Purkinje cell (primary cell): ENCODE data around the gene OR7D4. TPM values are rescaled to one million over a fixed set of nuclear protein-coding genes. Genes with fewer than 3 reads are reported as not detected.

Experiments
- polyA plus RNA-seq: library from polyadenylated mRNA; unstranded; fragments of >200 nt; fragmentation: Nextera tagmentation; gene quantifications from 2 replicates; pipeline ENCODE4 v1.2.1, GENCODE V29; 2014

OR7D4 gene
- polyA plus RNA-seq: not detected in 2 replicates

GRCh38 chr19:9219489-9219888 lies at the start of gene OR7D4:
Gene OR7D4, minus strand, starts transcription at chr19:9219589. Its CDS starts 4,752 bp downstream, at chr19:9214837.

DNA sequence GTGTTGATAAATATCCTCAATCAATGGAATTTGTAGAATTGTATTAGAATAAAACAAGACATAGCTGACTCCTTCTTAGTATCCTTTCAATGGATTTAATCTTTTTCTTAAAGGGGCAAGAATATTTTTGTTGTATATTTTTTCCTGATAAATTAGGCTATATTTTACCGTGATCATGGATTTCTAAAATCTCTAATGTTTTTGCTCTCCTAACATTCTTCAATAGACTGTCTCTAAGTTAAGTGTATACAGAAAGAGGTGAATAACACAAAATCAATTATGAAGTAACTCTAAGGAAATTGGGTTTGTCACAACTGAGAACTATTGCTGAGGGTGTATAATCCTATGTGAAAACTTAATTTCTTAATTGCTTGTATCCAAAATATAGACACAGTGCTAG lies 31.2 kb upstream of the OR7D4 start, which contains the start of gene OR7E24:
OR7E24 (plus strand) TSS at position 301 of the 400 bp plus-strand sequence. CDS start 114 bp downstream, outside the sequence.

GRCh38 chr19:9178901-9179300 lies 40.5 kb downstream of the OR7D4 start, which contains the start of gene OR7D2:
Gene OR7D2, plus strand, starts transcription at chr19:9178979. Its CDS starts 6,803 bp downstream, at chr19:9185782.

Other genes with a start within 250 kb of the OR7D4 start
- 0.11 and 0.15 TPM in 2 replicates for gene MUC16, start 209.2 kb downstream of the OR7D4 start, polyA plus RNA-seq
- gene OR1M1, start 132.5 kb downstream of the OR7D4 start, polyA plus RNA-seq: not detected in 2 replicates
- gene OR7G2, start 112.1 kb downstream of the OR7D4 start, polyA plus RNA-seq: not detected in 2 replicates
- gene OR7G1, start 103.8 kb downstream of the OR7D4 start, polyA plus RNA-seq: not detected in 2 replicates
- not detected in 2 replicates for gene OR7G3, start 92.6 kb downstream of the OR7D4 start, polyA plus RNA-seq
- 38.2 and 44.6 TPM in 2 replicates for gene ZNF317, start 79.2 kb downstream of the OR7D4 start, polyA plus RNA-seq
- gene OR7D2, start 40.6 kb downstream of the OR7D4 start, polyA plus RNA-seq: not detected in 2 replicates
- not detected in 2 replicates for gene OR7E24, start 31.3 kb upstream of the OR7D4 start, polyA plus RNA-seq
- gene ZNF699, start 90.2 kb upstream of the OR7D4 start, polyA plus RNA-seq: 1.2 TPM in 2 replicates
- gene ZNF559, start 104.6 kb upstream of the OR7D4 start, polyA plus RNA-seq: 10.2 and 19.0 TPM in 2 replicates
- gene ZNF177, start 143.4 kb upstream of the OR7D4 start, polyA plus RNA-seq: 10.9 and 11.7 TPM in 2 replicates
- gene ZNF266, start 216.0 kb upstream of the OR7D4 start, polyA plus RNA-seq: 6.6 and 8.7 TPM in 2 replicates